Measurements from ENCODE around the gene SCYL3. TPM values are rescaled to one million over a fixed set of nuclear protein-coding genes. Genes with fewer than 3 reads are reported as not detected.
A peak's percentile ranks its signal among the peaks of the same experiment; 100 is the strongest.

Gene SCYL3
- total RNA-seq = 10 to 100 TPM; 10.5 to 14.2 (median 11.9) TPM

DNA sequence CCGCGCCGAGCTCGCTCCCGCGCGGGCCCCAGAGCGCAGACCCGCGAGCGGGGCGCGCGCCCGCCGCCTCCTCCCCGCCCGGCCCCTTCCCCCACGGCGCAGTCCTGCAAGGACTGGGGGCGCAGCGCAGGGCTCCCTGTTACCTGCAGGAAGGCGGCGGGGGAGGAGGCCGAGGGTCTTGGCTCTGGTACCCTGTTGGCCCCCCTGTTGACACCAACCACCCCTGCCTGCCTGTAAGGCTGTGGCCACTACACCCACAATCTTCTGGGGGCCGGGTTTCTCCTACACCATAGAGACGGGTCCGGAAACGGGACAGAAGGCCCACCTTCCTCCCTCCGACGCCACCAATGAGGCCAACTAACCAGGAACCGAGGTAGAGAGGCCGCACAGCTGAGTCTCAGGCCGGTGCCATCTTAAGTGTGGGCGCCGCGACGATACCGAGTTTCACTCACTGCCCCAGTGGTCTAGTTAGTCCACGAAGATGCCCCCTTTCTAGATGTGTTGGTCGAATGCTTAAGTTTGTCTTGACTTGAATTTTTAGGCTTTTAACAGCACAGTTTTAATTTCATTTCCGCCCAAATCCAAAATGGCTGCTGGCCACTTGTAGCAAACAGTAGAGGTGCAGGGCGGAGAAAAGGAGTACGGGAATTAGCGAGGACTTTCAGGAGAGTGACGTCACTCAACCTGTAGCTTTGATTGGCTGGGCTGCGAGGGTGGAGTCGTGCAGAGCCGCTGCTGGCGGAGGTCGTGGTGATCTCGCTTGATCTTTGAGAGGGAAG lies at the start of gene SCYL3:
TSS of gene SCYL3 (minus strand) at position 252 of the 779 bp plus-strand sequence. CDS start 5,056 bp downstream, outside the sequence.
- peak; percentile 56 to 67 for TF ChIP-seq POLR2A (IDR thresholded peaks at IDR 0.05)
- peak; percentile 75 for TF ChIP-seq POLR2AphosphoS5 (IDR thresholded peaks at IDR 0.05)
- TF ChIP-seq EP300 (IDR thresholded peaks at IDR 0.05) = no peak
- TF ChIP-seq, protein P1, sequence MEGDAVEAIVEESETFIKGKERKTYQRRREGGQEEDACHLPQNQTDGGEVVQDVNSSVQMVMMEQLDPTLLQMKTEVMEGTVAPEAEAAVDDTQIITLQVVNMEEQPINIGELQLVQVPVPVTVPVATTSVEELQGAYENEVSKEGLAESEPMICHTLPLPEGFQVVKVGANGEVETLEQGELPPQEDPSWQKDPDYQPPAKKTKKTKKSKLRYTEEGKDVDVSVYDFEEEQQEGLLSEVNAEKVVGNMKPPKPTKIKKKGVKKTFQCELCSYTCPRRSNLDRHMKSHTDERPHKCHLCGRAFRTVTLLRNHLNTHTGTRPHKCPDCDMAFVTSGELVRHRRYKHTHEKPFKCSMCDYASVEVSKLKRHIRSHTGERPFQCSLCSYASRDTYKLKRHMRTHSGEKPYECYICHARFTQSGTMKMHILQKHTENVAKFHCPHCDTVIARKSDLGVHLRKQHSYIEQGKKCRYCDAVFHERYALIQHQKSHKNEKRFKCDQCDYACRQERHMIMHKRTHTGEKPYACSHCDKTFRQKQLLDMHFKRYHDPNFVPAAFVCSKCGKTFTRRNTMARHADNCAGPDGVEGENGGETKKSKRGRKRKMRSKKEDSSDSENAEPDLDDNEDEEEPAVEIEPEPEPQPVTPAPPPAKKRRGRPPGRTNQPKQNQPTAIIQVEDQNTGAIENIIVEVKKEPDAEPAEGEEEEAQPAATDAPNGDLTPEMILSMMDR (IDR thresholded peaks at IDR 0.05) = no peak
- peak; percentile 99 for ATAC-seq
- no peaks in the 10 kb centered on the region for H3K36me3 ChIP-seq
- H3K27me3 ChIP-seq = no peaks in the 10 kb centered on the region
- peaks cover 5 to 31% (median 11%) of the 10 kb centered on the region in 3 donors for H3K4me1 ChIP-seq
- 0% methylated on average over 8 to 17 of the region's 52 CpGs for WGBS, 2 donors (ENCODE audit: low coverage in 1 of 2)
- H3K4me3 ChIP-seq = peak within 1 kb of the TSS; percentile 66 to 99
- no peaks in the 10 kb centered on the region for H3K9me3 ChIP-seq
- peak within 1 kb of the TSS; percentile 98 to 99 (median 98) for H3K27ac ChIP-seq

DNA sequence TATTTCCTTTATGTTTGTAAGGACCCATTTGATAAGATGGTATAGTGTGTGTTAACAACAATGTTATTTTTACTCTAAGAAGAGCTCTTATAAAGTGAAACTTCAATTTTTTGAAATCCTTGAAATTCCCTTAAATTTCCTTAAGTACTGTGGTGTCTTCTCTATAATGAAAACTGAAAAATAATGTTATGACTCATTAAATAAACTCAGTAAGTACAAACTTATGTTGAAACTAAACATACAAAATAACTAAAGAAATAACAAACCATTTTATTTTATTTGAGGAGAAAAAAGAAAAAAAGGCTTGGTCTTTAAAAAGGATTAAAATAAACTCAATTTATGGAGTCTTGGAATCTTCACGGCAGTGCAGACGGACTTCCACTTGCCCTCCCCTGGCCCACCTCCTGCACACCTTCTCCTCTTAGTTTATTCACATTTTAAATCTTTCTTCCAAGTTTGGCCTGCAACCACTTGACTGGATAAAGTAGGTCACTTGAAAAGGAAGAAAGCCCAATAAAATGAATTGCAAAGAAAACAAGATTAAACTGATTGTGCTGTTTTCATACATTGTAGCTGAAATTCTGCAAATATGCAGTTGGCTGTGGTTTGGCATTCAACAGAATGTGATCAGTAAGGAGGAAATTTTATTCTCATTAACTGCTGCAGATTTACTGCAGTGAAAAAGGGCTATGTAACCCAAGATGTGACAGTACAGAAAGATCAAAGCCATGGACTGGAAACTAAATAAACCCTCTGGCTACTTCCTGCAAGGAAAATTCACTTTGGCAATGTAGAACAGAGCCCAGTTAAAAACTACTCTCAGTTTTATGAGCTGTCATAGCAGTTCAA lies 48.5 kb upstream of the SCYL3 start:
- Histone ChIP-seq H3K27me3 (no peaks in the 10 kb centered on the region), H3K27ac (no peak overlapping the region), H3K9me3 (no peaks in the 10 kb centered on the region), H3K4me3 (no peak overlapping the region), H3K36me3 (peaks cover 0 to 16% of the 10 kb centered on the region in 2 donors), H3K4me1 (peaks cover 0 to 16% (median 0%) of the 10 kb centered on the region in 3 donors)
- ATAC-seq = no peak
- TF ChIP-seq POLR2A (IDR thresholded peaks at IDR 0.05) = no peak
- no peak for TF ChIP-seq EP300 (IDR thresholded peaks at IDR 0.05)
- TF ChIP-seq, protein P1 (IDR thresholded peaks at IDR 0.05) = no peak
- TF ChIP-seq POLR2AphosphoS5 (IDR thresholded peaks at IDR 0.05) = no peak
- 48 to 63% methylated on average over 2 of the region's 2 CpGs for WGBS, 2 donors (ENCODE audit: low coverage in 1 of 2)

GRCh38 chr1:169933984-169934725 lies 40.5 kb upstream of the SCYL3 start:
- no peaks in the 10 kb centered on the region for H3K27me3 ChIP-seq
- no peak for ATAC-seq
- H3K4me3 ChIP-seq = no peak overlapping the region
- H3K27ac ChIP-seq = no peak overlapping the region
- H3K9me3 ChIP-seq = no peaks in the 10 kb centered on the region
- TF ChIP-seq POLR2A (IDR thresholded peaks at IDR 0.05) = no peak
- no peak for TF ChIP-seq POLR2AphosphoS5 (IDR thresholded peaks at IDR 0.05)
- TF ChIP-seq EP300 (IDR thresholded peaks at IDR 0.05) = no peak
- TF ChIP-seq, protein P1 (IDR thresholded peaks at IDR 0.05) = no peak
- WGBS, 2 donors (ENCODE audit: low coverage in 1 of 2) = 27 to 37% methylated on average over 5 to 7 of the region's 7 CpGs
- H3K4me1 ChIP-seq = peaks cover 5 to 31% (median 8%) of the 10 kb centered on the region in 3 donors
- no peaks in the 10 kb centered on the region for H3K36me3 ChIP-seq

DNA sequence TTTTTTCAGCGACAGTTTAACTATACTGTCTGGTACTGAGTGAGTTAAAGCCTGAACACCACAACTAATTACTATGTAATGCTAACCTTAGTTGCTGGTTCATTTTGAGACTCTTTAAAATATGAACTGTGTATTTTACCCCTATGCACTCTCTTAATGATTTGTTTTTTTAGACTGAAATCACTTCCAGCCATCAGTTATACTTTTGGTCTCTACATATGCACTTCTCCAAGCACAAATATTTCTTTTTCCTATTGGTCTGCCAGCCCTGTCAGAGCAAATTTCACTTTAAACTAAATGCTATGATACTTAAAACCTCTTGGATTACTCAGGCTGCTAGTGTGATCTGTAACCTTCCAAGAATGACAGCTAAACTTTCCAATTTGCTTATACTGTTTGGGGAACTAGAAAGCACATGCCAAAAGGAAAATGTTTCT lies 38.1 kb upstream of the SCYL3 start:
- Histone ChIP-seq H3K9me3 (no peaks in the 10 kb centered on the region), H3K36me3 (no peaks in the 10 kb centered on the region), H3K4me1 (peaks cover 5 to 31% (median 8%) of the 10 kb centered on the region in 3 donors), H3K27me3 (no peaks in the 10 kb centered on the region), H3K27ac (peak overlapping the region in 1 of 4 donors; percentile 39), H3K4me3 (no peak overlapping the region)
- no peak for ATAC-seq
- 50 to 63% methylated on average over 1 of the region's 1 CpG for WGBS, 2 donors (ENCODE audit: low coverage in 1 of 2)
- TF ChIP-seq, protein P1 (IDR thresholded peaks at IDR 0.05) = no peak
- no peak for TF ChIP-seq POLR2AphosphoS5 (IDR thresholded peaks at IDR 0.05)
- TF ChIP-seq EP300 (IDR thresholded peaks at IDR 0.05) = no peak
- TF ChIP-seq POLR2A (IDR thresholded peaks at IDR 0.05) = no peak
